ENCODE measurements around the gene RIPK4.

- no peak for TF ChIP-seq CTCF (IDR thresholded peaks at IDR 0.05)
- TF ChIP-seq SIN3A (IDR thresholded peaks at IDR 0.05; ENCODE audit: borderline replicate concordance, insufficient read depth, low read depth, low read length) = no peak
- no peak for TF ChIP-seq POLR2AphosphoS5 (IDR thresholded peaks at IDR 0.05; ENCODE audit: low read depth, low read length)
- TF ChIP-seq TCF7L2 (IDR thresholded peaks at IDR 0.05; ENCODE audit: low read depth, low read length) = no peak
- TF ChIP-seq REST (IDR thresholded peaks at IDR 0.05; ENCODE audit: insufficient read depth in 1 of 2, low read depth in 2 of 2, low read length in 1 of 2) = no peak
Observed at GRCh38 chr21:41795726-41796125, 28.9 kb upstream of the RIPK4 start.

All from Panc1 (cell line).